B cell (primary cell): Measurements from ENCODE around the gene CEP43. TPM values are rescaled to one million over a fixed set of nuclear protein-coding genes. Genes with fewer than 3 reads are reported as not detected.
A peak's percentile ranks its signal among the peaks of the same experiment; 100 is the strongest.

Experiments used
- ATAC-seq: fragments of 200-7000 bp; cut with Tn5 transposase; one replicate; pipeline ENCODE4 v1.10.0; 2021; ENCODE audit warnings: low read depth, mild to moderate bottlenecking, moderate number of reproducible peaks, moderate library complexity
- CTCF ChIA-PET: fragments of 350-600 bp; sonication (Branson Sonifier 250); formaldehyde crosslinking; loops from one replicate; lab custom pipeline; 2021; ENCODE audit warnings: antibody characterized with exemption, inconsistent platforms; lab: Charles Lee
- POLR2A ChIA-PET: fragments of 350-600 bp; sonication (Branson Sonifier 250); formaldehyde crosslinking; loops from one replicate; lab custom pipeline; 2021; ENCODE audit warnings: antibody characterized with exemption; lab: Charles Lee
- DNase-seq: peaks from one replicate; pipeline ENCODE4 v3.0.0; 2013
- H2AFZ ChIP-seq: 2 replicates; pipeline ENCODE4 v1.6.1; 2012; ENCODE audit warnings: mild to moderate bottlenecking, low read depth, low read length; ENCODE audit not compliant: insufficient read depth, poor library complexity, severe bottlenecking
- H3K27ac ChIP-seq, 2 donors: 1 replicate in 1 of 2; 2 replicates in 1 of 2; pipeline ENCODE4 v1.5.1; 2012 to 2013; ENCODE audit warnings: low read length in 2 of 2, mild to moderate bottlenecking in 2 of 2, moderate library complexity in 1 of 2
- H3K27me3 ChIP-seq, 4 experiments: fragments of 200-600 bp in 1 of 4; sonication (generic) in 1 of 4; replicated peaks in 1 of 4; 1 replicate in 2 of 4; 2 replicates in 2 of 4; pipeline versions ENCODE4 v1.6.1 to v1.7.0; 2013 to 2016; ENCODE audit warnings: low read length in 3 of 4, mild to moderate bottlenecking in 2 of 4, mixed read lengths in 1 of 4, moderate library complexity in 1 of 4; ENCODE audit not compliant: insufficient read depth in 4 of 4, control insufficient read depth in 3 of 4; ENCODE audit errors: control extremely low read depth in 1 of 4
- H3K36me3 ChIP-seq, 2 experiments: replicated peaks in 1 of 2; 1 replicate in 1 of 2; 2 replicates in 1 of 2; pipeline versions ENCODE4 v1.6.1 to v1.7.1; 2013; ENCODE audit warnings: low read length in 1 of 2; ENCODE audit not compliant: insufficient read depth in 2 of 2, control insufficient read depth in 1 of 2; ENCODE audit errors: control extremely low read depth in 1 of 2, extremely low read depth in 1 of 2
- H3K4me1 ChIP-seq, 2 donors: fragments of 200-600 bp in 1 of 2; sonication (generic) in 1 of 2; 1 replicate in 1 of 2; 2 replicates in 1 of 2; pipeline versions ENCODE4 v1.5.1 to v1.6.1; 2013 to 2017; ENCODE audit warnings: low read length in 2 of 2; ENCODE audit not compliant: control insufficient read depth in 2 of 2, insufficient read depth in 2 of 2
- H3K4me2 ChIP-seq: replicated peaks from 2 replicates; pipeline ENCODE3; 2012; ENCODE audit warnings: mild to moderate bottlenecking, low read depth, low read length; ENCODE audit not compliant: poor library complexity, severe bottlenecking
- H3K4me3 ChIP-seq, 5 experiments: fragments of 200-600 bp in 1 of 5; sonication (generic) in 1 of 5; 1 replicate in 3 of 5; 2 replicates in 2 of 5; pipeline versions ENCODE4 v1.5.1 to v1.7.0; 2011 to 2016; ENCODE audit warnings: low read length in 4 of 5, mild to moderate bottlenecking in 4 of 5, low read depth in 2 of 5, control low read depth in 1 of 5, moderate library complexity in 1 of 5; ENCODE audit not compliant: insufficient read depth in 1 of 5; ENCODE audit errors: control extremely low read depth in 1 of 5, extremely low read depth in 1 of 5
- H3K79me2 ChIP-seq: fragments of 200-600 bp; sonication (generic); one replicate; pipeline ENCODE4 v1.6.0; 2016; ENCODE audit warnings: low read length; ENCODE audit not compliant: control insufficient read depth, insufficient read depth
- H3K9ac ChIP-seq: fragments of 200-600 bp; sonication (generic); 2 replicates; pipeline ENCODE4 v1.6.1; 2017; ENCODE audit warnings: mild to moderate bottlenecking, low read length, moderate library complexity
- H3K9me3 ChIP-seq, 3 donors: one replicate each; pipeline versions ENCODE4 v1.6.1 to v1.7.1; 2013; ENCODE audit warnings: low read length in 2 of 3; ENCODE audit not compliant: control insufficient read depth in 2 of 3, insufficient read depth in 1 of 3; ENCODE audit errors: control extremely low read depth in 1 of 3
- H4K20me1 ChIP-seq: 2 replicates; pipeline ENCODE4 v1.6.0; 2012; ENCODE audit warnings: mild to moderate bottlenecking, low read length; ENCODE audit not compliant: insufficient read depth, control insufficient read depth, poor library complexity, severe bottlenecking
- H3K27ac Mint-ChIP-seq: one replicate; pipeline ENCODE4 v1.8.0; 2021; ENCODE audit warnings: mixed read lengths
- H3K27me3 Mint-ChIP-seq: one replicate; pipeline ENCODE4 v1.8.0; 2021; ENCODE audit warnings: mixed read lengths
- H3K4me1 Mint-ChIP-seq: one replicate; pipeline ENCODE4 v1.8.0; 2021; ENCODE audit warnings: mixed read lengths
- H3K4me3 Mint-ChIP-seq: one replicate; pipeline ENCODE4 v1.8.0; 2021; ENCODE audit warnings: mixed read lengths
- H3K9me3 Mint-ChIP-seq: one replicate; pipeline ENCODE4 v1.8.0; 2022; ENCODE audit warnings: mixed read lengths; ENCODE audit not compliant: insufficient read depth
- EZH2 ChIP-seq: IDR thresholded peaks from 2 replicates; pipeline ENCODE4 v1.6.1; 2012; ENCODE audit warnings: borderline replicate concordance, low read depth, mild to moderate bottlenecking, moderate library complexity, low read length; ENCODE audit not compliant: insufficient read depth, poor library complexity, severe bottlenecking
- WGBS: methylation state at CpG from one replicate; pipeline ENCODE4 v1.1.5; 2013; ENCODE audit warnings: missing lambda C conversion rate; ENCODE audit not compliant: insufficient coverage; 5-methylcytosine and 5-hydroxymethylcytosine counted together
- intact Hi-C: fragments of 100-400 bp; cut with micrococcal nuclease; formaldehyde crosslinking; loops from one replicate; pipeline ENCODE4 v1.10.0; 2022
- polyA plus RNA-seq: library from polyadenylated mRNA; depleted of rRNA; stranded (reverse); fragments of >200 nt; gene quantifications from 2 replicates; pipeline ENCODE4 v1.2.3, GENCODE V29; 2012
- total RNA-seq, 2 donors: library from RNA; stranded (reverse); fragments of 120-200 nt in 1 of 2; gene quantifications; 1 replicate in 1 of 2; 2 replicates in 1 of 2; pipeline versions ENCODE4 v1.2.3 to v1.2.4, GENCODE V29; 2013 to 2022
- TF ChIP-seq, protein P1 (sequence below): fragments of 200-600 bp; IDR thresholded peaks from one replicate; pipeline ENCODE4 v1.8.0; 2022; ENCODE audit warnings: antibody characterized with exemption, mild to moderate bottlenecking

CEP43 gene
- total and polyA plus RNA-seq, 2 donors (not counting 1 experiment from before 2014, with no cell fraction given) = 10.1 to 39.7 TPM

GRCh38 chr6:166954118-166954713 lies 45.0 kb upstream of the CEP43 start:
- ChIA-PET POLR2A (no interaction called here), CTCF (interaction anchor here (1.1 to 9.7 kb wide), 6 partner anchors 33 to 188 kb away, joined by 3 to 117 read pairs (median 8); no protein-coding TSS in a partner anchor)
- Mint-ChIP-seq H3K27me3 (no peaks in the 10 kb centered on the region), H3K4me3 (peak overlapping the region; percentile 67), H3K4me1 (peaks cover 78% of the 10 kb centered on the region), H3K9me3 (no peaks in the 10 kb centered on the region), H3K27ac (peak overlapping the region; percentile 77)
- H2AFZ ChIP-seq = no peak overlapping the region
- H3K4me3 ChIP-seq = peak overlapping the region in 3 of 5 experiments; percentile 7 to 89 (median 79)
- H3K27ac ChIP-seq = peak overlapping the region; percentile 78 to 98
- H3K36me3 ChIP-seq = peaks cover 0 to 38% of the 10 kb centered on the region in 2 experiments
- peak overlapping the region; percentile 98 for H3K4me2 ChIP-seq
- H3K79me2 ChIP-seq = peaks cover 55% of the 10 kb centered on the region
- peak overlapping the region; percentile 89 for H3K9ac ChIP-seq
- TF ChIP-seq, protein P1, sequence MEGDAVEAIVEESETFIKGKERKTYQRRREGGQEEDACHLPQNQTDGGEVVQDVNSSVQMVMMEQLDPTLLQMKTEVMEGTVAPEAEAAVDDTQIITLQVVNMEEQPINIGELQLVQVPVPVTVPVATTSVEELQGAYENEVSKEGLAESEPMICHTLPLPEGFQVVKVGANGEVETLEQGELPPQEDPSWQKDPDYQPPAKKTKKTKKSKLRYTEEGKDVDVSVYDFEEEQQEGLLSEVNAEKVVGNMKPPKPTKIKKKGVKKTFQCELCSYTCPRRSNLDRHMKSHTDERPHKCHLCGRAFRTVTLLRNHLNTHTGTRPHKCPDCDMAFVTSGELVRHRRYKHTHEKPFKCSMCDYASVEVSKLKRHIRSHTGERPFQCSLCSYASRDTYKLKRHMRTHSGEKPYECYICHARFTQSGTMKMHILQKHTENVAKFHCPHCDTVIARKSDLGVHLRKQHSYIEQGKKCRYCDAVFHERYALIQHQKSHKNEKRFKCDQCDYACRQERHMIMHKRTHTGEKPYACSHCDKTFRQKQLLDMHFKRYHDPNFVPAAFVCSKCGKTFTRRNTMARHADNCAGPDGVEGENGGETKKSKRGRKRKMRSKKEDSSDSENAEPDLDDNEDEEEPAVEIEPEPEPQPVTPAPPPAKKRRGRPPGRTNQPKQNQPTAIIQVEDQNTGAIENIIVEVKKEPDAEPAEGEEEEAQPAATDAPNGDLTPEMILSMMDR = no peak
- TF ChIP-seq EZH2 = no peak
- intact Hi-C loops = no loop called here
- H3K4me1 ChIP-seq = peaks cover 71 to 83% of the 10 kb centered on the region in 2 donors
- peaks cover 47% of the 10 kb centered on the region for H4K20me1 ChIP-seq
- DNase-seq = no peak
- no peaks in the 10 kb centered on the region for H3K27me3 ChIP-seq
- H3K9me3 ChIP-seq = peaks cover 0 to 4% (median 0%) of the 10 kb centered on the region in 3 donors
- 100% methylated on average over 1 of the region's 6 CpGs for WGBS
- ATAC-seq = no peak
